Activated CD4-positive, alpha-beta T cell treated with anti-CD3 and anti-CD28 coated beads, Interleukin-2, amount 10 ng/mL, durations not matched to agents 24 days and 14 days (primary cell): ENCODE measurements around the gene GOLGA6L2. TPM values are rescaled to one million over a fixed set of nuclear protein-coding genes. Genes with fewer than 3 reads are reported as not detected.
"Not testable (repeated sequence)": the region's sequence is repeated elsewhere in the genome, so short reads cannot be mapped to it uniquely, and the experiment has no call there.

ENCODE experiments used
- DNase-seq: peaks from one replicate; pipeline ENCODE4 v3.0.0; 2022
- H3K27ac Mint-ChIP-seq: one replicate; pipeline ENCODE4 v1.8.0; 2022; ENCODE audit warnings: mild to moderate bottlenecking, mixed read lengths
- H3K27me3 Mint-ChIP-seq: one replicate; pipeline ENCODE4 v1.8.0; 2022; ENCODE audit warnings: mixed read lengths
- H3K36me3 Mint-ChIP-seq: one replicate; pipeline ENCODE4 v1.8.0; 2022; ENCODE audit warnings: low read depth, mild to moderate bottlenecking, mixed read lengths
- H3K4me1 Mint-ChIP-seq: one replicate; pipeline ENCODE4 v1.8.0; 2021; ENCODE audit warnings: mixed read lengths
- H3K4me3 Mint-ChIP-seq: one replicate; pipeline ENCODE4 v1.8.0; 2022; ENCODE audit warnings: mild to moderate bottlenecking, moderate library complexity, mixed read lengths
- H3K9me3 Mint-ChIP-seq: one replicate; pipeline ENCODE4 v1.8.0; 2021; ENCODE audit warnings: mixed read lengths
- intact Hi-C: fragments of 100-400 bp; cut with micrococcal nuclease; formaldehyde crosslinking; loops from one replicate; pipeline ENCODE4 v1.15.1; 2023
- total RNA-seq: library from RNA; stranded (reverse); gene quantifications from 2 replicates; pipeline ENCODE4 v1.2.3, GENCODE V29; 2022

GOLGA6L2 gene
- total RNA-seq, 1 donor from 2014 or later = not detected

DNA sequence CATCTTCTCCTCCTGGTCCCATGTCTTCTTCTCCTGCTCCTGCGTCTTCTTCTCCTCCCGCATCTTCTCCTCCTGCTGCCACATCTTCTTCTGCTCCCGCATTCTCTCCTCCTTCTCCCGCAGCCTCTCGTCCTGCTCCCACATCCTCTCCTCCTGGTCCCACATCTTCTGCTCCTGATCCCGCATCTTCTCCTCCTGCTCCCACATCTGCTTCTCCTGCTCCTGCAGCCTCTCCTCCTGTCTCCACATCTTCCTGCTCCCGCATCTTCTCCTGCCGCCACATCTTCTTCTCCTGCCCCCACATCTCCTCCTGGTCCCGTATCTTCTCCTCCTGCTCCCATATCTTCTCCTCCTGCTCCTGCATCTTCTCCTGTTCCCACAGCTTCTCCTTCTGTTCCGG is 6.4 kb downstream of the GOLGA6L2 start:
- H3K36me3 Mint-ChIP-seq = no peaks in the 10 kb centered on the region
- H3K4me1 Mint-ChIP-seq = no peaks in the 10 kb centered on the region
- intact Hi-C loops = no loop called here
- DNase-seq = no peak
- H3K27ac Mint-ChIP-seq = no peak overlapping the region
- H3K4me3 Mint-ChIP-seq = no peak overlapping the region
- H3K9me3 Mint-ChIP-seq = no peaks in the 10 kb centered on the region
- no peaks in the 10 kb centered on the region for H3K27me3 Mint-ChIP-seq

DNA sequence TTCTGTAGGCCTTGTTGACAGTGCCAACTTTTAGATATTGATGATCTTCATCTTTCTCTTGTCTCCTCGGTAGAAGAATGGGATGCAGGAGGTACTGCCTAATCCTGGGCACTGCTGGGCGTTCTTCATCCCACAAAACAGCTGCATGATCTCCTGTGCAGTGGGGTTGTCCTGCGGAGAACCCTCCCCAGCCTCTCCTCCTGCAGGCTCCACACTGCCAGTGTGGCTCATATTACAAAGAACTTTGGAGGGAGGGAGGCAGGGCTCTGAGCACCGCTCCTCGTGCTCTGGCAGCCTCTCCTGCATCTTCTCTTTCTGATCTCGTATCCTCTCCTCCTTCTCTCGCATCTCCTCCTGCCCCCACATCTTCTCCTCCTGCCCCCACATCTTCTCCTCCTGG is 7.5 kb downstream of the GOLGA6L2 start:
- intact Hi-C loops = no loop called here
- H3K9me3 Mint-ChIP-seq = no peaks in the 10 kb centered on the region
- no peaks in the 10 kb centered on the region for H3K4me1 Mint-ChIP-seq
- H3K27me3 Mint-ChIP-seq = no peaks in the 10 kb centered on the region
- no peaks in the 10 kb centered on the region for H3K36me3 Mint-ChIP-seq
- no peak overlapping the region for H3K27ac Mint-ChIP-seq
- DNase-seq = no peak
- H3K4me3 Mint-ChIP-seq = no peak overlapping the region

DNA sequence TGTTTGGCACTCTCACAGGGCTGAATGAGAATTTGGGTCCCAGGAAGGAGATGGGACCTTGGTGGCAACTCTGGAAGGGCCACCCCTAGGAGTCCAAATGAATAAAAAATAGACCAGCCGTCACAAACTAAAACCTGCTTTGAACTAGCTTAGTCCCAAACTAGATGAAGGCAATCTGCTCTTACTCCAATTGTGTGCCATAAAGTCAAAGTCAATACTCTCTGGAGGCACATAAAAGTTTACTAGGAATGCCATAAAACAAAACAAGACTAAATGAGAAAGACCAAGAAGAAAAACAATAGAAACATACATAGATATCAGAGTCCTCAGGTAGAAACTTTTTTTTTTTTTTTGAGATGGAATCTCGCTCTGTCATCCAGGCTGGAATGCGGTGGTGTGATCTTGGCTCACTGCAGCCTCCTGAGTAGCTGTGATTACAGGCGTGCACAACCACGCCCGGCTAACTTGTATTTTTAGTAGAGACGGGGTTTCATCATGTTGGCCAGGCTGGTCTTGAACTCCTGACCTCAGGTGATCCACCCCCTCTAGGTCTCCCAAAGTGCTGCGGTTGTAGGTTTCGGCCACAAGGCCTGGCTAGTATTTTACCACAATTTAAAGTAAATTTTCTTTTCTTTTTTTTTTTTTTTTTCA is 8.1 kb downstream of the GOLGA6L2 start:
- no peak for DNase-seq
- intact Hi-C loops = no loop called here
- no peaks in the 10 kb centered on the region for H3K36me3 Mint-ChIP-seq
- no peak overlapping the region for H3K4me3 Mint-ChIP-seq
- H3K4me1 Mint-ChIP-seq = no peaks in the 10 kb centered on the region
- H3K27ac Mint-ChIP-seq = no peak overlapping the region
- H3K27me3 Mint-ChIP-seq = no peaks in the 10 kb centered on the region
- H3K9me3 Mint-ChIP-seq = no peaks in the 10 kb centered on the region

DNA sequence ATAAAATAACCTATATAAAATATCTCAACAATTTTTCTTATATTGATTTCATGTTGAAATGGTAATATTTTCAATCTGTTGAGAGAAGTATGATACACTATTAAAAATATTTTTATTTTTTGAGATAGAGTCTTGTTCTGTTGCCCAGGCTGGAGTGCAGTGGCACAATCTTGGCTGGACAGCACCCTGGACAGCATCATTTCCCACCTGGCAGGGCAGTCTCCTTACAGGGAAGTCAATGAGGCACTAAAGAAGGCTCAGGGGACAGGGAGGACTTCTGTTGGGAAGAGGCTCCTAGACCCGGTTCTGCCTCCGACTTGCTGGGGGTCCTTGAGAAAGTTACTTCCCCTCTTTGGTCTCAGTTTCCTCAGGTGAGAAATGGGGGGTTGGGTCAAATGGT is 9.4 kb downstream of the GOLGA6L2 start:
- H3K4me1 Mint-ChIP-seq = no peaks in the 10 kb centered on the region
- DNase-seq = no peak
- H3K27ac Mint-ChIP-seq = no peak overlapping the region
- H3K4me3 Mint-ChIP-seq = no peak overlapping the region
- no peaks in the 10 kb centered on the region for H3K9me3 Mint-ChIP-seq
- H3K36me3 Mint-ChIP-seq = no peaks in the 10 kb centered on the region
- no peaks in the 10 kb centered on the region for H3K27me3 Mint-ChIP-seq
- intact Hi-C loops = no loop called here

DNA sequence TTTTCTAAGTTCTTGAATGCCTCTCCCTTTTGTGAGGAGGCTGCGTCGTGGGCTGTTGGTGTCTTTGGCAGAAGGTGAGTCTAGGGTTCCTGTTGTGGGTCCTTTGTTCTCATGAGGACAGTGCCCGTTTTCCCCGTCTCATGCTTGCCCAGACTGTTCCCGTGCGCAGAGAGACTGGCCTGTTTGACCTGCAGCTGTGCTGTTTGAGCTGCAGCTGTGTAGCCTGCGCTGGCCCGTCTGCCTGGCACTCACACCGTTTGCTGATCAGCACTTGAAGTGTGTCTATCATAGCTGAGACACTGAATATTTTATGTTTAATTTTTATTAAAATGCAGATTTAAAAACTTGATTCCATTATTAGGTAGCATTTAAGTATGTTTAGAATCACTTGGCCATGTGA is 9.9 kb downstream of the GOLGA6L2 start:
- no peaks in the 10 kb centered on the region for H3K36me3 Mint-ChIP-seq
- no peak overlapping the region for H3K4me3 Mint-ChIP-seq
- H3K9me3 Mint-ChIP-seq = no peaks in the 10 kb centered on the region
- DNase-seq = peak; percentile 17
- H3K27ac Mint-ChIP-seq = no peak overlapping the region
- no peaks in the 10 kb centered on the region for H3K4me1 Mint-ChIP-seq
- no peaks in the 10 kb centered on the region for H3K27me3 Mint-ChIP-seq
- intact Hi-C loops = no loop called here

DNA sequence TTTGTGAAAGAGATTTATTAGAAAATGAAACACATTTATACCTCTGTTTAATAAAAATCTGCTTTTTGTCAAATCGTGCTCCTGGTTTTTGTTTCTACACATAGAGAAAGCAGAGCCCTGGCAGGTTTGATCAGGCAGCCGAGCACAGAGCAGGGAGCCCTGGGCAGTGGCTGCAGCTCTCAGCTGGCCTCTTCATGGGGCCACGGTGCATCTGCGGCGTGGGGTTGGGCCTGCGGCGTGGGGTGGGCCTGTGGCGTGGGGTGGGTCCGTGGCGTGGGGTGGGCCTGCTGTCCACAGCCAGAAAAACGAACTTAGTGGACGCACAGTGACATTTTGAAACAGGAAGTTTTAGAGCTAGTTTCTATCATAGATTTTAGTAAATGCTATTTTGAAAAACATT is 10.6 kb downstream of the GOLGA6L2 start:
- intact Hi-C loops = no loop called here
- Mint-ChIP-seq H3K36me3 (no peaks in the 10 kb centered on the region), H3K9me3 (no peaks in the 10 kb centered on the region), H3K4me1 (no peaks in the 10 kb centered on the region), H3K27me3 (no peaks in the 10 kb centered on the region), H3K4me3 (no peak overlapping the region), H3K27ac (no peak overlapping the region)
- peak; percentile 9 for DNase-seq

DNA sequence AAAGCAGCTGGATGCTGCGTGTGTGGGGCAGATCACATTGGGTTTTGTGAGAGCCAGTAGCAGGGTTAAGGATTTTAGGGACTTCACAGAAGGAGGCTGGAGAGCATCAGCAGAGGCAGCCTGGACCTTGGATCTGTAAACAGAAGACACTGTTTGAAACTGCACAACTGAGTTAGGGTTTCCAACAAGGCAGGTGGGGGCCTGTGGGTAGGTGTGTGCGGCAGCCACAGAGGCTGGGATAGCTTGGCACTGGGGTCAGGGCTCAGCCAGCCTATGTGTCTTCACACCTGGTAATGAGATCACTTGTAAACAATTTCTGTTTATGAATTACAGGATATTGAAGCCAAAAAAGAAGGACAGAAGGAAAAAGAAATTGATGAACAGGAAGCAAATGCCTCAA is 12.3 kb downstream of the GOLGA6L2 start:
- H3K27ac Mint-ChIP-seq, H3K27me3 Mint-ChIP-seq, intact Hi-C loops, H3K36me3 Mint-ChIP-seq, DNase-seq, H3K4me1 Mint-ChIP-seq, H3K9me3 Mint-ChIP-seq, H3K4me3 Mint-ChIP-seq: not testable (repeated sequence)

DNA sequence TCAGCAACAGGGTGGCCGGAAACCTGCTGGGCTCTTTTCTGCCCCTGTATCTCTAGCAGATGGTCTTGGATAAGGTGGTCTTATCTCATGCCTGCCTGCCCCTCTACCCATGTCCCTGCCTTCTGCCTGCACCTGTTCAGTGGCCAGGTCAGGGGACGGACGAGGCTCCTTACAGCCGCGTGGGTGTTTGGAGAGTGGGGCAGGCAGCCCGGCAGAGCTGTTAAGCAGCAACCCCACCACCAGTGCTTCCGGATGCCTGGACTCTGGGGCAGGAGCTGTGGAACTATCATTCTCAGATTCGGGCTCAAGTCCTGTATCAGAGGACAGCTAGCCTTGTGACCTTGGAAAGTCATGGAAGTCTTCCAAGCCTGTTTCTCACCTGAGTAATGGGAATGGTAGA is 21.7 kb downstream of the GOLGA6L2 start:
- H3K4me3 Mint-ChIP-seq, H3K27ac Mint-ChIP-seq, H3K4me1 Mint-ChIP-seq, H3K36me3 Mint-ChIP-seq, H3K9me3 Mint-ChIP-seq, intact Hi-C loops, H3K27me3 Mint-ChIP-seq, DNase-seq: not testable (repeated sequence)

DNA sequence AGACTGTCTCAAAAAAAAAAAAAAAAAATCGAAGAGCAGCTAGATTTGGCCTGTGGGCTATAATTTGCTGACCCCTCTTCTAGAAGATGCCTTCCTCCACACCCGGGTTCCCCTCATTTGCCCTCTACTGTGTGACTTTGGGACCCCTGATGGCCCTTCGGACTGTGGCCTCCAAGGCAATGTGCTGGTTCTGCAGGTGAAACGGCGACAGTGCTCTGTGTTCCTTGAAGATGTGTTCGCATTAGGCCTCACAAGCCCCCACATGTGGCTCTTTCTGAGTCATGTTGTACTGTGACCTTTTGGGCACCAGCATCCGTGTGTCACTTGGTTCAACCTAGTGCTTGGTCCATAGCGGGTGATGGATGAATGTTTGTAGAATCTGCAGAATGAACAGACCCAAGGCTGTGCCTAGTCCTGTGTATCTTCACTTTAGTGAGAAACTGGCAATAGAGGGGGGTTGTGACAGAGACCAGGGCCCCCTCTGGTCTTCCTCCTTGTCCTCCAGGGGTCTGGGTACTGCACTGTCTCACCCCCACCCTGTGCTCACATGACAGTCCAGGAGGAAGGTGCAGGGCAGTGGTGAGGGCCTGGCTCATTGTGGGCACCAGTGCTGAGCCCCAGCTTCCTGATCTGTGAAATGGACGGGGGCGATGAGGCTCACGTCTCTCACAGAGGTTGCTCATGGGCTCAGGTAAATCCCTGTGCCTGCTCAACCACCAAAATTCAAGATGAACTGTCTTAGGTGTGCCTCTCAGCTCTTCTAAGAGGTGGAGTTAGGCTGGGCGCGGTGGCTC is 22.7 kb downstream of the GOLGA6L2 start:
- H3K4me1 Mint-ChIP-seq = no peaks in the 10 kb centered on the region
- H3K9me3 Mint-ChIP-seq = no peaks in the 10 kb centered on the region
- H3K27ac Mint-ChIP-seq = no peak overlapping the region
- no peaks in the 10 kb centered on the region for H3K27me3 Mint-ChIP-seq
- intact Hi-C loops = no loop called here
- H3K4me3 Mint-ChIP-seq = no peak overlapping the region
- H3K36me3 Mint-ChIP-seq = no peaks in the 10 kb centered on the region
- no peak for DNase-seq

DNA sequence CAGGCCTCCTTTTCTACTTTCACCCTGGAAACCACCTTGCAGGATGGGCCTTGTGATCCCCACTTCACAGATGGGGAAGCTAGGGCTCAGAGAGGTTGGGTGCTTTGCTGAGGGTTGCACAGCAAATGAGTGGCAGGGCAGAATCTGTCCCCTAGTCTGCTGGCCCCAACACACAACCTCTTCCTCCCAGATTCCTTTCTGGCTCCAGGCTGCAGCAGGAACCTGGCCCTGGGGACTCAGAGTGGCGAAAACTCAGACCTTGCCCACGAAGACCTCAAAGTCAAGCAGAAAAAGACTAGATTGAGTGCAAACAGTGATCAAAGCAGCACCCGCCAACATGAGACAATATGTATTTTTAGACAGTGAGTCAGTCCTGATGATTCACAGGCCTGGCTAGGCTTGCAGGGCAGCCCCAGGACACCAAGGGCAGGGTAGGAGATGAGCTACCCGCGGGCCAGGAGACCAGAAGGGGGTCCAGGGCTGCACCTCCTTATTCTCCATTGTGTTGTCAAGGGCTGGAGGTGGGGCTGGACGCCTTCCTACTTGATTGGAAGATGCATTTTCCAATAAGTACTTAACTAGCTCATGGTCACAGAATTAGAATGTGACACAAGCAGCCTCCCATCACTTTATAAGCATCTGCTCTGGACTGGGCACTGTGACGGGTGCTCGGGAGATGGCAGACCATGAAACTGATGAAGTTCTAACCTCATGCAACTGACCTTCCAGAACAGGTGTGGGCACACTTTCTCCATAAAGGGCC is 23.9 kb downstream of the GOLGA6L2 start:
- Mint-ChIP-seq H3K9me3 (no peaks in the 10 kb centered on the region), H3K36me3 (no peaks in the 10 kb centered on the region), H3K27me3 (no peaks in the 10 kb centered on the region), H3K4me3 (no peak overlapping the region), H3K27ac (no peak overlapping the region), H3K4me1 (no peaks in the 10 kb centered on the region)
- intact Hi-C loops = no loop called here
- DNase-seq = no peak

DNA sequence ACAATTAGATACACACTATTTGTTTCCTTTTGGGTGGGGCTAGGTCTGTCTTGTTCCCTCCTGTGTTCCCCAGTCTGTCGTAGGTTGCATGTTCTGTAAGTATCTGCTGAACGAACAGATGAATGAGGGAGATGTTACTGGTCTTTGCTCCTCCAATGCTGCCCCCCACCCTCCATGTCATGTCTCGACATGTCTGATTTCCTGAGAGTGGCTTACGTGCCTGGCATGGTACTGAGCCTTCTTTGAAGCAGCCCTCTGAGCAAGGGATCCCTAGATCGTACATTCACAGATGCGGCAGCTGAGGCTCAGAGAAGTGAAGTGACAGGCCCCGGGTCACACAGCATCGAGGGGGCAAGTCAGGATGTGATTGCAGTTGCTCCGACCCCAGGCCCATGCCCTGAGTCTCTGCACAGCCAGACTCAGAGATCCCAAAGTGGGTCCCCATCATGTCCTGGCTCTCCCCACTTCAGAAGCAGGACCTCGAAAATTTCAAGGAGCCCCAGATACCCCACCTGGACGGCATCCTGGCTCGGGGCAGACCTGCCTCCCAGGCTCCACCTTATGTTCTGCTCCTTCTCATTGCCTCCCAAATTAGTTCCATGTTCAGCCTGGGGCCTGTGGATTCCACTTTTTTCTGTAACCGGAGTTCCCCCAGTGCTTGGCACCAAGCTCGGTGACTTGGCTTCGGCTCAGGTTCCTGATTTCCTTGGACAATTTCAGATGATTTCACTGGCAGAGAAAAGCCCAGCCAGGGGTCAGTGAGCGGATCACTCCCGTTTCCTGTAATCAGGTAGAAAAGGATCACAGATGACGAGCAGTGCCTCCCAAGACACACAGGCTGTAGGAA is 24.7 kb downstream of the GOLGA6L2 start:
- no peaks in the 10 kb centered on the region for H3K9me3 Mint-ChIP-seq
- intact Hi-C loops = no loop called here
- DNase-seq = no peak
- H3K27ac Mint-ChIP-seq = no peak overlapping the region
- no peaks in the 10 kb centered on the region for H3K4me1 Mint-ChIP-seq
- H3K27me3 Mint-ChIP-seq = no peaks in the 10 kb centered on the region
- no peak overlapping the region for H3K4me3 Mint-ChIP-seq
- H3K36me3 Mint-ChIP-seq = no peaks in the 10 kb centered on the region

DNA sequence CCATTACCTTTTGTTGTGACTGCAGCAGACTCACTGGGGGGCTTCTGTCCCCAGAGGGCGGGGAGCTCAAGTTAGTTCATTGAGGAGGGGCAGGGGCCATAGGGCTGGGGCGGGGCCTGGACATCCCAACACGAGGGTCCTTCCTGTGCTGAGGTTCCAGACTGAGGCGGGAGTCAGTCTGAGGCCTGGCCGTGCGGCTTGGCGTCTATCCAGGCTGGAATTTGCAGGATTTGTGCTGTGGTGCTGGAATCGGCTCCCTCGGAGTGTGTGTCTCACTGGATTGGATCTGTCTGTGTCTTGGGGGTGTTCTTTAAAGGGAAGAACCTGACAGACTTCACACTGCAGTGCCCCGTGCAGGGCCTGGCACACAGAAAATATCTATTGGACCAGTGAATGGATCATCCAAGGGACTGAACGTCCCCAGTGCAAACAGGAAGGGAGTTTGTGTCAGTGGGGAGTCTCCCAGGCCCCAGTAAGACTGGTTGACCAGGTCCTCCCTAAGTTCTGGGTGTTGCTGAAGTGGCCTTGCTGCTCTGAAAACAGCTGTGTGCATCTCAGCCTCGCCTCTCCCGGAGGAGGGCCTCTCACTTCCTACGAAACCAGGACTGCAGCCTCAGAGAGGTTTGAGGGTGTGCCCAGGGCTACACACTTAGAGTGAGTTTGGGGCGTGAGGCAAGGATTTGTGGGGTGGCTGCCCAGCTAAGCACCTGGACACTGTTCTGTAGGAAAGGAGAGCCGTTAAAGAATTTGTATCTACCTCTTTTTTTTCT is 26.1 kb downstream of the GOLGA6L2 start:
- no peaks in the 10 kb centered on the region for H3K9me3 Mint-ChIP-seq
- intact Hi-C loops = no loop called here
- no peak overlapping the region for H3K27ac Mint-ChIP-seq

More for the DNA sequence above, 26.1 kb downstream of the GOLGA6L2 start:
- Mint-ChIP-seq H3K4me3 (no peak overlapping the region), H3K36me3 (no peaks in the 10 kb centered on the region), H3K27me3 (no peaks in the 10 kb centered on the region), H3K4me1 (no peaks in the 10 kb centered on the region)
- no peak for DNase-seq
